ENCODE results near the gene VEGFA. TPM values are rescaled to one million over a fixed set of nuclear protein-coding genes. Genes with fewer than 3 reads are reported as not detected.

Gene VEGFA
- total RNA-seq, 1 experiment from 2014 or later = 146 TPM

GRCh38 chr6:43765776-43766499, 4.1 kb upstream of the VEGFA start:
- H3K9me2 ChIP-seq (replicated peaks; ENCODE audit: insufficient read depth, low read length) = no peaks in the 10 kb centered on the region
- no peaks in the 10 kb centered on the region for H3K9me3 ChIP-seq (ENCODE audit: low read length)
- H4K20me1 ChIP-seq (ENCODE audit: insufficient read depth, low read depth, low read length) = no peaks in the 10 kb centered on the region
- H3K79me2 ChIP-seq (ENCODE audit: low read length) = peaks cover 9% of the 10 kb centered on the region; the same call in 1 of the 2 replicates
- no peak overlapping the region for H3K9ac ChIP-seq (ENCODE audit: low read length)
- H3K27ac ChIP-seq (ENCODE audit: low read length) = no peak overlapping the region
- DNase-seq = no peak
- peaks cover 4% of the 10 kb centered on the region for H3K4me1 ChIP-seq (ENCODE audit: low read length)
- no peak overlapping the region for H3K4me2 ChIP-seq (ENCODE audit: low read depth, low read length, poor library complexity, severe bottlenecking)
- no peak overlapping the region for H3K4me3 ChIP-seq (ENCODE audit: low read length)
- H2AFZ ChIP-seq (ENCODE audit: low read length) = no peak overlapping the region
- no peaks in the 10 kb centered on the region for H3K27me3 ChIP-seq (ENCODE audit: low read length)
- no peaks in the 10 kb centered on the region for H3K36me3 ChIP-seq (ENCODE audit: insufficient read depth, low read length)

- Histone ChIP-seq H3K9me2 (replicated peaks; ENCODE audit: insufficient read depth, low read length) (no peaks in the 10 kb centered on the region), H3K79me2 (ENCODE audit: low read length) (peaks cover 14% of the 10 kb centered on the region; the same call in 1 of the 2 replicates), H3K4me3 (ENCODE audit: low read length) (no peak overlapping the region), H3K4me1 (ENCODE audit: low read length) (peaks cover 4% of the 10 kb centered on the region), H3K4me2 (ENCODE audit: low read depth, low read length, poor library complexity, severe bottlenecking) (no peak overlapping the region), H3K27ac (ENCODE audit: low read length) (no peak overlapping the region), H4K20me1 (ENCODE audit: insufficient read depth, low read depth, low read length) (no peaks in the 10 kb centered on the region), H3K36me3 (ENCODE audit: insufficient read depth, low read length) (no peaks in the 10 kb centered on the region), H2AFZ (ENCODE audit: low read length) (no peak overlapping the region), H3K9me3 (ENCODE audit: low read length) (no peaks in the 10 kb centered on the region), H3K27me3 (ENCODE audit: low read length) (no peaks in the 10 kb centered on the region), H3K9ac (ENCODE audit: low read length) (no peak overlapping the region)
- no peak for DNase-seq
Measured at GRCh38 chr6:43766500-43766853, 3.5 kb upstream of the VEGFA start.

GRCh38 chr6:43766964-43767461, 3.0 kb upstream of the VEGFA start:
- Histone ChIP-seq H3K79me2 (ENCODE audit: low read length) (peaks cover 17% of the 10 kb centered on the region), H3K27me3 (ENCODE audit: low read length) (no peaks in the 10 kb centered on the region), H3K4me2 (ENCODE audit: low read depth, low read length, poor library complexity, severe bottlenecking) (no peak overlapping the region), H3K4me1 (ENCODE audit: low read length) (peaks cover 5% of the 10 kb centered on the region), H3K4me3 (ENCODE audit: low read length) (no peak overlapping the region), H3K9me2 (replicated peaks; ENCODE audit: insufficient read depth, low read length) (no peaks in the 10 kb centered on the region), H4K20me1 (ENCODE audit: insufficient read depth, low read depth, low read length) (no peaks in the 10 kb centered on the region), H3K36me3 (ENCODE audit: insufficient read depth, low read length) (no peaks in the 10 kb centered on the region), H3K9ac (ENCODE audit: low read length) (no peak overlapping the region), H3K9me3 (ENCODE audit: low read length) (no peaks in the 10 kb centered on the region), H2AFZ (ENCODE audit: low read length) (no peak overlapping the region), H3K27ac (ENCODE audit: low read length) (no peak overlapping the region)
- DNase-seq = no peak

GRCh38 chr6:43767553-43768505, 2.2 kb upstream of the VEGFA start:
- Histone ChIP-seq H2AFZ (ENCODE audit: low read length) (no peak overlapping the region), H3K27me3 (ENCODE audit: low read length) (no peaks in the 10 kb centered on the region), H3K4me3 (ENCODE audit: low read length) (no peak overlapping the region), H3K9me3 (ENCODE audit: low read length) (no peaks in the 10 kb centered on the region), H3K9ac (ENCODE audit: low read length) (no peak overlapping the region), H3K27ac (ENCODE audit: low read length) (no peak overlapping the region), H4K20me1 (ENCODE audit: insufficient read depth, low read depth, low read length) (no peaks in the 10 kb centered on the region), H3K36me3 (ENCODE audit: insufficient read depth, low read length) (no peaks in the 10 kb centered on the region), H3K9me2 (replicated peaks; ENCODE audit: insufficient read depth, low read length) (no peaks in the 10 kb centered on the region), H3K4me2 (ENCODE audit: low read depth, low read length, poor library complexity, severe bottlenecking) (no peak overlapping the region), H3K4me1 (ENCODE audit: low read length) (peaks cover 13% of the 10 kb centered on the region), H3K79me2 (ENCODE audit: low read length) (peaks cover 25% of the 10 kb centered on the region)
- DNase-seq = no peak

GRCh38 chr6:43768506-43768860, 1.5 kb upstream of the VEGFA start:
- no peaks in the 10 kb centered on the region for H3K27me3 ChIP-seq (ENCODE audit: low read length)
- H3K9ac ChIP-seq (ENCODE audit: low read length) = no peak overlapping the region
- no peaks in the 10 kb centered on the region for H3K9me3 ChIP-seq (ENCODE audit: low read length)

GRCh38 chr6:43768983-43769525, 957 bp upstream of the VEGFA start:
- H3K4me1 ChIP-seq (ENCODE audit: low read length) = peaks cover 25% of the 10 kb centered on the region
- H3K79me2 ChIP-seq (ENCODE audit: low read length) = peaks cover 37% of the 10 kb centered on the region
- no peaks in the 10 kb centered on the region for H3K9me2 ChIP-seq (replicated peaks; ENCODE audit: insufficient read depth, low read length)
- H3K9me3 ChIP-seq (ENCODE audit: low read length) = no peaks in the 10 kb centered on the region
- no peak overlapping the region for H2AFZ ChIP-seq (ENCODE audit: low read length)
- H3K36me3 ChIP-seq (ENCODE audit: insufficient read depth, low read length) = no peaks in the 10 kb centered on the region
- H3K4me3 ChIP-seq (ENCODE audit: low read length) = no peak overlapping the region
- peak overlapping the region; percentile 95 for H3K4me2 ChIP-seq (ENCODE audit: low read depth, low read length, poor library complexity, severe bottlenecking)
- DNase-seq = no peak
- no peak overlapping the region for H3K27ac ChIP-seq (ENCODE audit: low read length)
- no peaks in the 10 kb centered on the region; the same call in 1 of the 2 replicates for H4K20me1 ChIP-seq (ENCODE audit: insufficient read depth, low read depth, low read length)
- no peaks in the 10 kb centered on the region for H3K27me3 ChIP-seq (ENCODE audit: low read length)
- H3K9ac ChIP-seq (ENCODE audit: low read length) = no peak overlapping the region

More at GRCh38 chr6:43768506-43768860, 1.5 kb upstream of the VEGFA start:
- DNase-seq = no peak
- H3K36me3 ChIP-seq (ENCODE audit: insufficient read depth, low read length) = no peaks in the 10 kb centered on the region
- H2AFZ ChIP-seq (ENCODE audit: low read length) = no peak overlapping the region
- H3K4me3 ChIP-seq (ENCODE audit: low read length) = no peak overlapping the region
- no peaks in the 10 kb centered on the region; the same call in 1 of the 2 replicates for H4K20me1 ChIP-seq (ENCODE audit: insufficient read depth, low read depth, low read length)
- no peak overlapping the region for H3K27ac ChIP-seq (ENCODE audit: low read length)
- H3K9me2 ChIP-seq (replicated peaks; ENCODE audit: insufficient read depth, low read length) = no peaks in the 10 kb centered on the region
- peaks cover 31% of the 10 kb centered on the region for H3K79me2 ChIP-seq (ENCODE audit: low read length)
- H3K4me2 ChIP-seq (ENCODE audit: low read depth, low read length, poor library complexity, severe bottlenecking) = no peak overlapping the region
- H3K4me1 ChIP-seq (ENCODE audit: low read length) = peaks cover 19% of the 10 kb centered on the region

- Histone ChIP-seq H3K27me3 (ENCODE audit: low read length) (no peaks in the 10 kb centered on the region), H3K9me3 (ENCODE audit: low read length) (no peaks in the 10 kb centered on the region), H3K4me1 (ENCODE audit: low read length) (peaks cover 38% of the 10 kb centered on the region), H3K27ac (ENCODE audit: low read length) (peak overlapping the region; percentile 77), H3K4me3 (ENCODE audit: low read length) (peak overlapping the region; percentile 78), H3K36me3 (ENCODE audit: insufficient read depth, low read length) (no peaks in the 10 kb centered on the region), H2AFZ (ENCODE audit: low read length) (peak overlapping the region; percentile 55), H3K9ac (ENCODE audit: low read length) (peak overlapping the region; percentile 95), H3K9me2 (replicated peaks; ENCODE audit: insufficient read depth, low read length) (no peaks in the 10 kb centered on the region), H3K79me2 (ENCODE audit: low read length) (peaks cover 51% of the 10 kb centered on the region), H4K20me1 (ENCODE audit: insufficient read depth, low read depth, low read length) (no peaks in the 10 kb centered on the region; the same call in 1 of the 2 replicates), H3K4me2 (ENCODE audit: low read depth, low read length, poor library complexity, severe bottlenecking) (peak overlapping the region; percentile 95)
- DNase-seq = peak; percentile 84
Measured at GRCh38 chr6:43770372-43771209, 580 bp downstream of the VEGFA start.

All from Karpas-422 (cell line).